Measurements from ENCODE around the gene RASAL3. TPM values are rescaled to one million over a fixed set of nuclear protein-coding genes. Genes with fewer than 3 reads are reported as not detected.

Gene RASAL3
- total RNA-seq, 1 experiment from 2014 or later, result 0.57 TPM

GRCh38 chr19:15511671-15512424, 47.5 kb upstream of the RASAL3 start:
- CTCF ChIA-PET, result no interaction called here

More at GRCh38 chr19:15511671-15512424, 47.5 kb upstream of the RASAL3 start:
- intact Hi-C loops (cut with micrococcal nuclease), result no loop called here
- no peak overlapping the region for H3K4me3 ChIP-seq (replicated peaks in 1 of 2; ENCODE audit: low read depth in 1 of 2, low read length in 2 of 2)
- ATAC-seq, result no peak
- ChIA-PET POLR2A (no interaction called here), RAD21 (ENCODE audit: low non-redundant PET in 1 of 2, low total read pairs in 2 of 2, uncharacterized antibody in 2 of 2, unreplicated experiment in 2 of 2) (no interaction called here)
- no peaks in the 10 kb centered on the region for H3K9me2 ChIP-seq (ENCODE audit: insufficient read depth)
- H3K9ac ChIP-seq (ENCODE audit: low read length), result no peak overlapping the region
- H3K36me3 ChIP-seq (ENCODE audit: control insufficient read depth in 1 of 2, insufficient read depth in 2 of 2, low read length in 2 of 2), result no peaks in the 10 kb centered on the region
- H3K79me2 ChIP-seq (ENCODE audit: insufficient read depth, low read length), result no peaks in the 10 kb centered on the region
- H3K27ac ChIP-seq (ENCODE audit: low read depth, low read length), result no peak overlapping the region
- no peak overlapping the region for H3K4me2 ChIP-seq (ENCODE audit: low read length)
- no peaks in the 10 kb centered on the region for H3K27me3 ChIP-seq (ENCODE audit: insufficient read depth, low read length)
- peaks cover 0 to 23% of the 10 kb centered on the region in 2 experiments; a peak in 3 of 4 replicates for H3K4me1 ChIP-seq (ENCODE audit: control insufficient read depth in 1 of 2, insufficient read depth in 2 of 2, low read length in 2 of 2)
- BruUV-seq (replicated peaks), result no TSS peak
- H3K9me3 ChIP-seq (ENCODE audit: control insufficient read depth in 1 of 2, insufficient read depth in 1 of 2, low read depth in 1 of 2, low read length in 2 of 2), result peaks cover 5 to 6% of the 10 kb centered on the region in 2 experiments; a peak in 2 of 4 replicates
- no peak for TF ChIP-seq RAD21 (IDR thresholded peaks at IDR 0.05; ENCODE audit: low read depth)
- TF ChIP-seq ZBTB33 (IDR thresholded peaks at IDR 0.05; ENCODE audit: extremely low read depth, insufficient replicate concordance, low read length), result no peak
- TF ChIP-seq ZNF274 (IDR thresholded peaks at IDR 0.05; ENCODE audit: low read depth, low read length), result no peak
- no peak for TF ChIP-seq ZFX (IDR thresholded peaks at IDR 0.05)
- TF ChIP-seq POLR2AphosphoS5 (IDR thresholded peaks at IDR 0.05; ENCODE audit: low read depth, low read length), result no peak
- TF ChIP-seq REST (IDR thresholded peaks at IDR 0.05; ENCODE audit: low read depth), result no peak
- TF ChIP-seq EZH2phosphoT487 (IDR thresholded peaks at IDR 0.05; ENCODE audit: borderline replicate concordance), result no peak
- TF ChIP-seq MAX (IDR thresholded peaks at IDR 0.05), result no peak
- TF ChIP-seq TCF7L2 (IDR thresholded peaks at IDR 0.05; ENCODE audit: borderline replicate concordance, extremely low read depth, insufficient read depth, insufficient read length), result no peak
- no peak for TF ChIP-seq SP1 (IDR thresholded peaks at IDR 0.05; ENCODE audit: low read depth)
- TF ChIP-seq CBX3 (IDR thresholded peaks at IDR 0.05; ENCODE audit: low read depth), result no peak
- no peak overlapping the region for H2AFZ ChIP-seq (ENCODE audit: low read depth, low read length, poor library complexity, severe bottlenecking)
- no peak for DNase-seq (ENCODE audit: low read depth, low spot score)
- no peaks in the 10 kb centered on the region for H4K20me1 ChIP-seq (ENCODE audit: insufficient read depth)
